HL-60 (cell line): Measurements from ENCODE around the gene ERBB2.
A peak's percentile ranks its signal among the peaks of the same experiment; 100 is the strongest.

ENCODE experiments used
- DNase-seq, 2 experiments: peaks; one replicate each; pipeline ENCODE4 v3.0.0-alpha.2; 2010 to 2020; ENCODE audit warnings: low read depth in 1 of 2, low spot score in 1 of 2
- H3K27ac ChIP-seq: fragments of 250-450 bp; sonication (Bioruptor Pico); replicated peaks from 2 replicates; pipeline ENCODE4 v1.5.1; 2020; ENCODE audit warnings: mild to moderate bottlenecking, moderate library complexity
- H3K27me3 ChIP-seq: fragments of 250-450 bp; sonication (Bioruptor Pico); 2 replicates; pipeline ENCODE4 v1.5.1; 2021; ENCODE audit warnings: mild to moderate bottlenecking, moderate library complexity; ENCODE audit not compliant: insufficient read depth, poor library complexity, severe bottlenecking
- H3K4me3 ChIP-seq: replicated peaks from 2 replicates; pipeline ENCODE4 v1.5.1; 2011; ENCODE audit warnings: mild to moderate bottlenecking, control low read depth, low read length; ENCODE audit not compliant: insufficient read depth
- CTCF ChIP-seq: IDR thresholded peaks from one replicate; pipeline ENCODE4 v1.5.1; 2011; ENCODE audit warnings: low read length, control low read depth, inconsistent platforms; ENCODE audit not compliant: insufficient read depth
- GABPA ChIP-seq: IDR thresholded peaks from 2 replicates; pipeline ENCODE4 v1.6.1; 2012; ENCODE audit warnings: low read depth
- POLR2AphosphoS5 ChIP-seq: IDR thresholded peaks from 2 replicates; pipeline ENCODE4 v1.6.1; 2012; ENCODE audit warnings: low read depth
- REST ChIP-seq: IDR thresholded peaks from 2 replicates; pipeline ENCODE4 v1.6.1; 2012; ENCODE audit warnings: low read depth; ENCODE audit not compliant: insufficient replicate concordance
- SPI1 ChIP-seq: IDR thresholded peaks from 2 replicates; pipeline ENCODE4 v1.6.1; 2012; ENCODE audit warnings: low read depth, mild to moderate bottlenecking, borderline replicate concordance

ERBB2 gene

GRCh38 chr17:39661744-39662541, 37.9 kb upstream of the ERBB2 start:
- TF ChIP-seq POLR2AphosphoS5 = no peak
- peak; percentile 74; the same call in 1 of the 2 replicates for TF ChIP-seq SPI1
- no peak for TF ChIP-seq CTCF
- Histone ChIP-seq H3K27ac (no peak overlapping the region), H3K4me3 (no peak overlapping the region), H3K27me3 (peaks cover 11% of the 10 kb centered on the region)
- no peak for DNase-seq

- Histone ChIP-seq H3K27ac (no peak overlapping the region), H3K27me3 (peaks cover 20% of the 10 kb centered on the region), H3K4me3 (no peak overlapping the region)
- TF ChIP-seq POLR2AphosphoS5 (no peak), CTCF (no peak), SPI1 (no peak), GABPA (no peak), REST (no peak)
- DNase-seq = no peak
Observed at GRCh38 chr17:39662551-39663339, 37.1 kb upstream of the ERBB2 start.

GRCh38 chr17:39663340-39663687, 36.5 kb upstream of the ERBB2 start:
- no peak for TF ChIP-seq SPI1
- no peak for TF ChIP-seq GABPA
- no peak for TF ChIP-seq REST
- no peak for TF ChIP-seq CTCF
- no peak for TF ChIP-seq POLR2AphosphoS5
- no peak overlapping the region for H3K27ac ChIP-seq
- DNase-seq = no peak
- peaks cover 20% of the 10 kb centered on the region for H3K27me3 ChIP-seq
- H3K4me3 ChIP-seq = no peak overlapping the region
